Mesothelial cell of epicardium (in vitro differentiated cells): ENCODE results near the gene PSTPIP2. TPM values are rescaled to one million over a fixed set of nuclear protein-coding genes. Genes with fewer than 3 reads are reported as not detected.
"Not testable (repeated sequence)": the region's sequence is repeated elsewhere in the genome, so short reads cannot be mapped to it uniquely, and the experiment has no call there.

Experiments
- DNase-seq, 2 experiments: peaks; one replicate each; pipeline ENCODE4 v3.0.0; 2021; ENCODE audit warnings: low spot score in 2 of 2; ENCODE audit not compliant: unreplicated experiment in 2 of 2
- H3K27ac Mint-ChIP-seq: 2 replicates; pipeline ENCODE4 v1.8.0; 2021; ENCODE audit warnings: mixed read lengths
- H3K27me3 Mint-ChIP-seq: 2 replicates; pipeline ENCODE4 v1.8.0; 2021; ENCODE audit warnings: low read depth, mixed read lengths
- H3K36me3 Mint-ChIP-seq: 2 replicates; pipeline ENCODE4 v1.8.0; 2021; ENCODE audit warnings: mixed read lengths
- H3K4me1 Mint-ChIP-seq: 2 replicates; pipeline ENCODE4 v1.8.0; 2021; ENCODE audit warnings: mixed read lengths
- H3K4me3 Mint-ChIP-seq: 2 replicates; pipeline ENCODE4 v1.8.0; 2021; ENCODE audit warnings: mild to moderate bottlenecking, moderate library complexity, mixed read lengths
- H3K9me3 Mint-ChIP-seq: 2 replicates; pipeline ENCODE4 v1.8.0; 2021; ENCODE audit warnings: mixed read lengths
- CTCF ChIP-seq: fragments of 200-600 bp; sonication (generic); IDR thresholded peaks from one replicate; pipeline ENCODE4 v1.5.0; 2021; ENCODE audit warnings: antibody characterized with exemption; ENCODE audit not compliant: unreplicated experiment
- total RNA-seq: library from RNA; stranded (reverse); gene quantifications from 3 replicates; pipeline ENCODE4 v1.2.1, GENCODE V29; 2021

Gene PSTPIP2
- total RNA-seq, 1 donor from 2014 or later, result 10.6 TPM

- TF ChIP-seq CTCF, result no peak
- Mint-ChIP-seq H3K27ac (no peak overlapping the region), H3K4me3 (no peak overlapping the region), H3K4me1 (no peaks in the 10 kb centered on the region), H3K9me3 (no peaks in the 10 kb centered on the region), H3K36me3 (no peaks in the 10 kb centered on the region), H3K27me3 (no peaks in the 10 kb centered on the region)
- DNase-seq, result no peak
Observed at GRCh38 chr18:45976566-45976965, 95.5 kb downstream of the PSTPIP2 start.

- H3K36me3 Mint-ChIP-seq, result no peaks in the 10 kb centered on the region
- no peaks in the 10 kb centered on the region for H3K9me3 Mint-ChIP-seq
- H3K4me3 Mint-ChIP-seq, result no peak overlapping the region
- no peak overlapping the region for H3K27ac Mint-ChIP-seq
- DNase-seq, result no peak
- no peaks in the 10 kb centered on the region for H3K4me1 Mint-ChIP-seq
- no peaks in the 10 kb centered on the region for H3K27me3 Mint-ChIP-seq
- TF ChIP-seq CTCF, result peak; percentile 38
Observed at GRCh38 chr18:45974088-45974536, 97.9 kb downstream of the PSTPIP2 start.

GRCh38 chr18:45967007-45967706, 104.9 kb downstream of the PSTPIP2 start, which contains the start of gene EPG5:
Gene EPG5, minus strand, starts transcription at chr18:45967329. Its CDS starts 90 bp downstream, at chr18:45967239.
- H3K9me3 Mint-ChIP-seq, result no peaks in the 10 kb centered on the region
- peak within 1 kb of the TSS; percentile 97 for H3K27ac Mint-ChIP-seq
- peaks cover 8% of the 10 kb centered on the region for H3K36me3 Mint-ChIP-seq
- peak within 1 kb of the TSS; percentile 97 for H3K4me3 Mint-ChIP-seq
- no peaks in the 10 kb centered on the region for H3K27me3 Mint-ChIP-seq
- peak; percentile 84 to 91 for DNase-seq
- no peak for TF ChIP-seq CTCF
- H3K4me1 Mint-ChIP-seq, result peaks cover 16% of the 10 kb centered on the region

GRCh38 chr18:45964913-45965312, 107.1 kb downstream of the PSTPIP2 start:
- DNase-seq, H3K27me3 Mint-ChIP-seq, H3K9me3 Mint-ChIP-seq: not testable (repeated sequence)
- Mint-ChIP-seq H3K36me3 (peaks cover 11% of the 10 kb centered on the region), H3K27ac (peak overlapping the region; percentile 19), H3K4me1 (peaks cover 16% of the 10 kb centered on the region), H3K4me3 (peak overlapping the region; percentile 52)

GRCh38 chr18:45962866-45963265, 109.2 kb downstream of the PSTPIP2 start:
- no peak overlapping the region for H3K4me3 Mint-ChIP-seq
- no peak for DNase-seq
- no peak for TF ChIP-seq CTCF
- H3K36me3 Mint-ChIP-seq, result peaks cover 11% of the 10 kb centered on the region
- no peak overlapping the region for H3K27ac Mint-ChIP-seq
- no peaks in the 10 kb centered on the region for H3K9me3 Mint-ChIP-seq
- H3K4me1 Mint-ChIP-seq, result peaks cover 14% of the 10 kb centered on the region
- no peaks in the 10 kb centered on the region for H3K27me3 Mint-ChIP-seq

GRCh38 chr18:45962461-45962860, 109.6 kb downstream of the PSTPIP2 start:
- Mint-ChIP-seq H3K27me3 (no peaks in the 10 kb centered on the region), H3K27ac (no peak overlapping the region), H3K9me3 (no peaks in the 10 kb centered on the region), H3K4me1 (peaks cover 12% of the 10 kb centered on the region), H3K36me3 (peaks cover 11% of the 10 kb centered on the region), H3K4me3 (no peak overlapping the region)
- no peak for DNase-seq
- TF ChIP-seq CTCF, result no peak

- not testable (repeated sequence) for H3K27ac Mint-ChIP-seq, H3K4me3 Mint-ChIP-seq, H3K27me3 Mint-ChIP-seq, H3K36me3 Mint-ChIP-seq, H3K4me1 Mint-ChIP-seq, H3K9me3 Mint-ChIP-seq, DNase-seq
Observed at GRCh38 chr18:45959484-45959883, 112.6 kb downstream of the PSTPIP2 start.
